HepG2 (cell line): Measurements from ENCODE around the gene DLG4. TPM values are rescaled to one million over a fixed set of nuclear protein-coding genes. Genes with fewer than 3 reads are reported as not detected.

ENCODE experiments used
- CAMTA2 ChIP-seq: sonication (generic); formaldehyde crosslinking; IDR thresholded peaks from 2 replicates; pipeline ENCODE4 v1.4.0; 2020; ENCODE audit warnings: mild to moderate bottlenecking, missing genetic modification reagents, borderline replicate concordance
- FOXJ3 ChIP-seq: sonication (generic); formaldehyde crosslinking; IDR thresholded peaks from 2 replicates; pipeline ENCODE4 v1.4.0; 2020; ENCODE audit warnings: missing genetic modification reagents, mild to moderate bottlenecking, borderline replicate concordance
- FOXO1 ChIP-seq: sonication (generic); formaldehyde crosslinking; IDR thresholded peaks from 2 replicates; pipeline ENCODE4 v1.4.0; 2020; ENCODE audit warnings: missing genetic modification reagents
- GATAD1 ChIP-seq: IDR thresholded peaks from 2 replicates; pipeline ENCODE4 v1.6.1; 2016; ENCODE audit warnings: missing genetic modification reagents, missing compliant biosample characterization
- HIVEP1 ChIP-seq: sonication (generic); formaldehyde crosslinking; IDR thresholded peaks from 2 replicates; pipeline ENCODE4 v1.4.0; 2020; ENCODE audit warnings: mild to moderate bottlenecking, missing genetic modification reagents
- KLF15 ChIP-seq: sonication (generic); formaldehyde crosslinking; IDR thresholded peaks from 2 replicates; pipeline ENCODE4 v1.8.1; 2023; ENCODE audit warnings: borderline replicate concordance, mild to moderate bottlenecking, inconsistent platforms, missing genetic modification reagents, mixed read lengths
- NCOR1 ChIP-seq: fragments of 200-600 bp; sonication (generic); IDR thresholded peaks from 2 replicates; pipeline ENCODE4 v1.7.0; 2017; ENCODE audit warnings: antibody characterized with exemption, low read length, borderline replicate concordance
- SNRNP70 ChIP-seq: fragments of 200-400 bp; formaldehyde crosslinking; IDR thresholded peaks from 2 replicates; pipeline ENCODE4 v1.6.1; 2017; ENCODE audit warnings: mild to moderate bottlenecking, low read depth, low read length, moderate library complexity
- YY1 ChIP-seq: IDR thresholded peaks from 2 replicates; pipeline ENCODE4 v1.6.1; 2011; ENCODE audit warnings: low read length, low read depth, moderate library complexity, mild to moderate bottlenecking; ENCODE audit not compliant: insufficient read depth, insufficient replicate concordance
- ZNF331 ChIP-seq: sonication (generic); formaldehyde crosslinking; IDR thresholded peaks from 2 replicates; pipeline ENCODE4 v1.4.0; 2020; ENCODE audit warnings: missing genetic modification reagents
- ZNF614 ChIP-seq: IDR thresholded peaks from 2 replicates; pipeline ENCODE4 v1.6.1; 2018; ENCODE audit warnings: missing biosample characterization, missing genetic modification reagents, inconsistent platforms, borderline replicate concordance
- ZNF879 ChIP-seq: sonication (generic); formaldehyde crosslinking; IDR thresholded peaks from 2 replicates; pipeline ENCODE4 v1.8.1; 2023; ENCODE audit warnings: missing genetic modification reagents
- polyA plus RNA-seq, 8 experiments: library from polyadenylated mRNA; depleted of rRNA in 3 of 8; stranded (reverse) in 7 of 8; unstranded in 1 of 8; fragments of >200 nt; fragmentation: Illumina TruSeq in 4 of 8; extraction: Trizol in 4 of 8; gene quantifications; 2 replicates each; pipeline versions ENCODE4 v1.2.1 to v1.2.3, GENCODE V29; 2011 to 2016; ENCODE audit warnings: low read depth in 4 of 8, missing spikeins in 1 of 8, mixed read lengths in 1 of 8; ENCODE audit not compliant: insufficient read depth in 1 of 8
- total RNA-seq, 5 experiments: library from RNA; depleted of rRNA; stranded (reverse); fragments of >200 nt; fragmentation: Illumina TruSeq; extraction: Trizol; gene quantifications; 2 replicates each; pipeline ENCODE4 v1.2.3, GENCODE V29; 2016; ENCODE audit warnings: low read depth in 1 of 5
- TF ChIP-seq, protein P1 (sequence below): IDR thresholded peaks from 2 replicates; pipeline ENCODE4 v1.6.1; 2012; ENCODE audit warnings: low read depth, low read length, improper control_type of control experiment
- TF ChIP-seq, protein P2 (sequence below): sonication (generic); formaldehyde crosslinking; IDR thresholded peaks from 2 replicates; pipeline ENCODE4 v1.5.0; 2020; ENCODE audit warnings: mild to moderate bottlenecking, missing genetic modification reagents
- TF ChIP-seq, protein P3 (sequence below): fragments of 450-650 bp; IDR thresholded peaks from 2 replicates; pipeline ENCODE4 v1.6.1; 2017; ENCODE audit warnings: mild to moderate bottlenecking
- TF ChIP-seq, protein P4 (sequence below): sonication (generic); formaldehyde crosslinking; IDR thresholded peaks from 2 replicates; pipeline ENCODE4 v1.4.0; 2020; ENCODE audit warnings: missing genetic modification reagents
- TF ChIP-seq, protein P5 (sequence below): sonication (generic); formaldehyde crosslinking; IDR thresholded peaks from 2 replicates; pipeline ENCODE4 v1.5.1; 2020; ENCODE audit warnings: missing genetic modification reagents, mild to moderate bottlenecking, borderline replicate concordance
- TF ChIP-seq, protein P6 (sequence below): sonication (generic); formaldehyde crosslinking; IDR thresholded peaks from 2 replicates; pipeline ENCODE4 v1.5.0; 2020; ENCODE audit warnings: mild to moderate bottlenecking, missing genetic modification reagents, borderline replicate concordance

The DLG4 gene
- total and polyA plus RNA-seq, 2 of the 13 experiments (the other 11 are each of a cell fraction or from before 2014, with no cell fraction given) = 0.71 to 4.3 TPM

DNA sequence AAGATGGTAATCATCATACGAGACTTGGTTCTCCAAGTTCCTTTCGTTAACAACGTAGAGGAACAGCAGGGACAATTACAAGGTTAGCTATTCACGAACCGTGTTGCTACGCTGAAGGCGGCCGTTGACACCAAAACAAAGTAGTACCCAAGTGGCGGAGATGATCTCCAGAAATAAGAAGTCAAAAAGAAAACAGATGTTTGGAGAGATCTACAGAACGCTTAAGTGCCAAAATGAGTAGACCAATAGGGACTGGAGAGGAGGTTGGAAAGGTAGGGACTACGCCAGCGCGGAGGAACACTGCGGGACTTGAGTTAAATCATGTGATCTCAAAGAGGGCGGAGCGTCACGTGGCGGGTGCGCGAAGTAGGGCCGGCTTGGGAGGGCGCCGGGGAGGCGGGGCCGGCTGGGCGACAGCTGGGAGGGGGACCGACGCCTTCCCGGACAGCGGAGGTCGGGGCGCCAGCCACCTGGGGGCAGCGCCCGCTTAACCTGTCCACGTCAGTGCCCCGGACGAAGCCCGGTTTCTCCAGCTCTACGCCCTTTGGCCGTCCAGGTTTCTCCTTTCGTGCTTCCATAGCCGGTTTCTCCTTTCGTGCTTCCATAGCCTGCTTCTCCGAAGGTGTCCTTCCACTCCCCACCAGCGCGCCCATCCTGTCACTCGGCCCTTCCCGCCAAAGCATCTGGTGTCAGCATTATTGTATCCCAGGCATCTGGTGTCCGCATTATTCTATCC is 23.2 kb upstream of the DLG4 start (continued):
- TF ChIP-seq FOXO1 (CRISPR knock-in tag) = peak; percentile 55; the same call in 1 of the 2 replicates
- TF ChIP-seq SNRNP70 = no peak
- peak; percentile 49; the same call in 1 of the 2 replicates for TF ChIP-seq ZNF331
- TF ChIP-seq GATAD1 = peak; percentile 91
- TF ChIP-seq FOXJ3 (CRISPR knock-in tag) = no peak
- TF ChIP-seq HIVEP1 (CRISPR knock-in tag) = no peak; the same call in 1 of the 2 replicates
- TF ChIP-seq, protein P1, sequence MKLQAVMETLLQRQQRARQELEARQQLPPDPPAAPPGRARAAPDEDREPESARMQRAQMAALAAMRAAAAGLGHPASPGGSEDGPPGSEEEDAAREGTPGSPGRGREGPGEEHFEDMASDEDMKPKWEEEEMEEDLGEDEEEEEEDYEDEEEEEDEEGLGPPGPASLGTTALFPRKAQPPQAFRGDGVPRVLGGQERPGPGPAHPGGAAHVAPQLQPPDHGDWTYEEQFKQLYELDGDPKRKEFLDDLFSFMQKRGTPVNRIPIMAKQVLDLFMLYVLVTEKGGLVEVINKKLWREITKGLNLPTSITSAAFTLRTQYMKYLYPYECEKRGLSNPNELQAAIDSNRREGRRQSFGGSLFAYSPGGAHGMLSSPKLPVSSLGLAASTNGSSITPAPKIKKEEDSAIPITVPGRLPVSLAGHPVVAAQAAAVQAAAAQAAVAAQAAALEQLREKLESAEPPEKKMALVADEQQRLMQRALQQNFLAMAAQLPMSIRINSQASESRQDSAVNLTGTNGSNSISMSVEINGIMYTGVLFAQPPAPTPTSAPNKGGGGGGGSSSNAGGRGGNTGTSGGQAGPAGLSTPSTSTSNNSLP = peak; percentile 81
- TF ChIP-seq, protein P2, sequence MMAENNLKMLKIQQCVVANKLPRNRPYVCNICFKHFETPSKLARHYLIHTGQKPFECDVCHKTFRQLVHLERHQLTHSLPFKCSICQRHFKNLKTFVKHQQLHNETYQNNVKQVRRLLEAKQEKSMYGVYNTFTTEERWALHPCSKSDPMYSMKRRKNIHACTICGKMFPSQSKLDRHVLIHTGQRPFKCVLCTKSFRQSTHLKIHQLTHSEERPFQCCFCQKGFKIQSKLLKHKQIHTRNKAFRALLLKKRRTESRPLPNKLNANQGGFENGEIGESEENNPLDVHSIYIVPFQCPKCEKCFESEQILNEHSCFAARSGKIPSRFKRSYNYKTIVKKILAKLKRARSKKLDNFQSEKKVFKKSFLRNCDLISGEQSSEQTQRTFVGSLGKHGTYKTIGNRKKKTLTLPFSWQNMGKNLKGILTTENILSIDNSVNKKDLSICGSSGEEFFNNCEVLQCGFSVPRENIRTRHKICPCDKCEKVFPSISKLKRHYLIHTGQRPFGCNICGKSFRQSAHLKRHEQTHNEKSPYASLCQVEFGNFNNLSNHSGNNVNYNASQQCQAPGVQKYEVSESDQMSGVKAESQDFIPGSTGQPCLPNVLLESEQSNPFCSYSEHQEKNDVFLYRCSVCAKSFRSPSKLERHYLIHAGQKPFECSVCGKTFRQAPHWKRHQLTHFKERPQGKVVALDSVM (CRISPR knock-in tag) = 0 out of 2 replicates have a peak, but pooled peaks have one; percentile 30
- no peak for TF ChIP-seq CAMTA2 (CRISPR knock-in tag)
- 0 out of 2 replicates have a peak, but pooled peaks have one; percentile 62 for TF ChIP-seq ZNF614 (CRISPR knock-in tag)
- TF ChIP-seq KLF15 (CRISPR knock-in tag) = no peak; the same call in 1 of the 2 replicates
- no peak for TF ChIP-seq ZNF879 (CRISPR knock-in tag)
- TF ChIP-seq, protein P3, sequence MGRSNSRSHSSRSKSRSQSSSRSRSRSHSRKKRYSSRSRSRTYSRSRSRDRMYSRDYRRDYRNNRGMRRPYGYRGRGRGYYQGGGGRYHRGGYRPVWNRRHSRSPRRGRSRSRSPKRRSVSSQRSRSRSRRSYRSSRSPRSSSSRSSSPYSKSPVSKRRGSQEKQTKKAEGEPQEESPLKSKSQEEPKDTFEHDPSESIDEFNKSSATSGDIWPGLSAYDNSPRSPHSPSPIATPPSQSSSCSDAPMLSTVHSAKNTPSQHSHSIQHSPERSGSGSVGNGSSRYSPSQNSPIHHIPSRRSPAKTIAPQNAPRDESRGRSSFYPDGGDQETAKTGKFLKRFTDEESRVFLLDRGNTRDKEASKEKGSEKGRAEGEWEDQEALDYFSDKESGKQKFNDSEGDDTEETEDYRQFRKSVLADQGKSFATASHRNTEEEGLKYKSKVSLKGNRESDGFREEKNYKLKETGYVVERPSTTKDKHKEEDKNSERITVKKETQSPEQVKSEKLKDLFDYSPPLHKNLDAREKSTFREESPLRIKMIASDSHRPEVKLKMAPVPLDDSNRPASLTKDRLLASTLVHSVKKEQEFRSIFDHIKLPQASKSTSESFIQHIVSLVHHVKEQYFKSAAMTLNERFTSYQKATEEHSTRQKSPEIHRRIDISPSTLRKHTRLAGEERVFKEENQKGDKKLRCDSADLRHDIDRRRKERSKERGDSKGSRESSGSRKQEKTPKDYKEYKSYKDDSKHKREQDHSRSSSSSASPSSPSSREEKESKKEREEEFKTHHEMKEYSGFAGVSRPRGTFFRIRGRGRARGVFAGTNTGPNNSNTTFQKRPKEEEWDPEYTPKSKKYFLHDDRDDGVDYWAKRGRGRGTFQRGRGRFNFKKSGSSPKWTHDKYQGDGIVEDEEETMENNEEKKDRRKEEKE = no peak
- TF ChIP-seq YY1 = peak; percentile 73
- TF ChIP-seq, protein P4, sequence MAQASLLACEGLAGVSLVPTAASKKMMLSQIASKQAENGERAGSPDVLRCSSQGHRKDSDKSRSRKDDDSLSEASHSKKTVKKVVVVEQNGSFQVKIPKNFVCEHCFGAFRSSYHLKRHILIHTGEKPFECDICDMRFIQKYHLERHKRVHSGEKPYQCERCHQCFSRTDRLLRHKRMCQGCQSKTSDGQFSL (CRISPR knock-in tag) = peak; percentile 95
- TF ChIP-seq, protein P5, sequence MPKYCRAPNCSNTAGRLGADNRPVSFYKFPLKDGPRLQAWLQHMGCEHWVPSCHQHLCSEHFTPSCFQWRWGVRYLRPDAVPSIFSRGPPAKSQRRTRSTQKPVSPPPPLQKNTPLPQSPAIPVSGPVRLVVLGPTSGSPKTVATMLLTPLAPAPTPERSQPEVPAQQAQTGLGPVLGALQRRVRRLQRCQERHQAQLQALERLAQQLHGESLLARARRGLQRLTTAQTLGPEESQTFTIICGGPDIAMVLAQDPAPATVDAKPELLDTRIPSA (CRISPR knock-in tag) = no peak
- TF ChIP-seq NCOR1 = peak; percentile 66; the same call in 1 of the 2 replicates
- TF ChIP-seq, protein P6, sequence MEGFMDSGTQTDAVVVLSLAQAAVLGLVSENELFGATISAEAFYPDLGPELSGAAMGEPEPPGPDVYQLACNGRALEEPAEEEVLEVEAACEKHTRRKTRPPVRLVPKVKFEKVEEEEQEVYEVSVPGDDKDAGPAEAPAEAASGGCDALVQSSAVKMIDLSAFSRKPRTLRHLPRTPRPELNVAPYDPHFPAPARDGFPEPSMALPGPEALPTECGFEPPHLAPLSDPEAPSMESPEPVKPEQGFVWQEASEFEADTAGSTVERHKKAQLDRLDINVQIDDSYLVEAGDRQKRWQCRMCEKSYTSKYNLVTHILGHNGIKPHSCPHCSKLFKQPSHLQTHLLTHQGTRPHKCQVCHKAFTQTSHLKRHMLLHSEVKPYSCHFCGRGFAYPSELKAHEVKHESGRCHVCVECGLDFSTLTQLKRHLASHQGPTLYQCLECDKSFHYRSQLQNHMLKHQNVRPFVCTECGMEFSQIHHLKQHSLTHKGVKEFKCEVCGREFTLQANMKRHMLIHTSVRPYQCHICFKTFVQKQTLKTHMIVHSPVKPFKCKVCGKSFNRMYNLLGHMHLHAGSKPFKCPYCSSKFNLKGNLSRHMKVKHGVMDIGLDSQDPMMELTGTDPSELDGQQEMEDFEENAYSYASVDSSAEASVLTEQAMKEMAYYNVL (CRISPR knock-in tag) = no peak
